ENCODE measurements around the gene BTNL8. TPM values are rescaled to one million over a fixed set of nuclear protein-coding genes. Genes with fewer than 3 reads are reported as not detected.

Gene BTNL8
- polyA plus RNA-seq, 2 of the 4 experiments (the other 2 are of a cell fraction) = not detected

DNA sequence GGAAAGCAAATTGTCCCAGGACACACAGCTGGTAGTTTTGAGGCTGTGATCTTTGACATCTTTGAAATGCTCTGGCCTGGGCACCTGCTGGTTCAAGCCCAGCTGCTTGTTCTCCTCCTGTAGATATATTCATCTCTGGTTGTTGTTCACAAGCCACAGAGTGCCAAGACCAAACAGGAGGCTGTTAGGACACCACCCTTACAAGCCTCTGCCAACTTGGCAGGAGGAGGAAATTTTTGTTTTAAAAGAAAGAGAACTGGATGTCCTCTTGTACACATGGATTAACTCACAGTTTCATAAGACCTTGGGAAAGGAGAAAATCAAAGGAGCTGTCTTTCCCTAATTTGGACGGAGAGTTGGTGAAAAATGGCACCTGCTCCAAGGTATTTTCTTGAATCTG lies 29.4 kb upstream of the BTNL8 start:
- FAIRE-seq (no peak), DNase-seq (ENCODE audit: low read depth in 1 of 2, low spot score in 1 of 2) (no peak), ATAC-seq (no peak)
- peaks cover 33% of the 10 kb centered on the region for H3K4me1 ChIP-seq
- no peak overlapping the region for H3K4me3 ChIP-seq
- no peaks in the 10 kb centered on the region for H3K9me3 ChIP-seq
- POLR2A ChIA-PET = interaction anchor here (1.0 kb wide), 1 partner anchor 59 kb away, joined by 4 read pairs; no protein-coding TSS in a partner anchor
- TF ChIP-seq POLR2AphosphoS2 (conservative IDR thresholded peaks at IDR 0.05; ENCODE audit: low read length) (no peak), PHF8 (IDR thresholded peaks at IDR 0.05; ENCODE audit: borderline replicate concordance, low read depth) (no peak), CEBPB (IDR thresholded peaks at IDR 0.05) (no peak), POLR2A (IDR thresholded peaks at IDR 0.05; ENCODE audit: low read length) (no peak), ZFP36 (IDR thresholded peaks at IDR 0.05; ENCODE audit: borderline replicate concordance, partially characterized antibody) (no peak), CHD4 (IDR thresholded peaks at IDR 0.05; ENCODE audit: borderline replicate concordance) (no peak), BHLHE40 (IDR thresholded peaks at IDR 0.05; ENCODE audit: low read depth, low read length) (no peak), JUNB (IDR thresholded peaks at IDR 0.05) (no peak), RAD21 (conservative IDR thresholded peaks at IDR 0.05 in 1 of 2, IDR thresholded peaks at IDR 0.05 in 1 of 2) (no peak), TP53 (CRISPR knock-in tag; IDR thresholded peaks at IDR 0.05) (no peak), SMC3 (IDR thresholded peaks at IDR 0.05) (no peak), CTCF (IDR thresholded peaks at IDR 0.05) (no peak), NFE2L2 (conservative IDR thresholded peaks at IDR 0.05; ENCODE audit: low read length) (no peak), FOSL2 (IDR thresholded peaks at IDR 0.05) (no peak), FOSL2 (CRISPR knock-in tag; IDR thresholded peaks at IDR 0.05) (no peak), KDM1A (IDR thresholded peaks at IDR 0.05; ENCODE audit: low read depth) (no peak)
- TF ChIP-seq, protein P1, sequence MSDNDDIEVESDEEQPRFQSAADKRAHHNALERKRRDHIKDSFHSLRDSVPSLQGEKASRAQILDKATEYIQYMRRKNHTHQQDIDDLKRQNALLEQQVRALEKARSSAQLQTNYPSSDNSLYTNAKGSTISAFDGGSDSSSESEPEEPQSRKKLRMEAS (IDR thresholded peaks at IDR 0.05) = no peak
- TF ChIP-seq, protein P2, sequence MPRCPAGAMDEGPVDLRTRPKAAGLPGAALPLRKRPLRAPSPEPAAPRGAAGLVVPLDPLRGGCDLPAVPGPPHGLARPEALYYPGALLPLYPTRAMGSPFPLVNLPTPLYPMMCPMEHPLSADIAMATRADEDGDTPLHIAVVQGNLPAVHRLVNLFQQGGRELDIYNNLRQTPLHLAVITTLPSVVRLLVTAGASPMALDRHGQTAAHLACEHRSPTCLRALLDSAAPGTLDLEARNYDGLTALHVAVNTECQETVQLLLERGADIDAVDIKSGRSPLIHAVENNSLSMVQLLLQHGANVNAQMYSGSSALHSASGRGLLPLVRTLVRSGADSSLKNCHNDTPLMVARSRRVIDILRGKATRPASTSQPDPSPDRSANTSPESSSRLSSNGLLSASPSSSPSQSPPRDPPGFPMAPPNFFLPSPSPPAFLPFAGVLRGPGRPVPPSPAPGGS (IDR thresholded peaks at IDR 0.05) = no peak
- no peak overlapping the region for H3K4me2 ChIP-seq
- WGBS (ENCODE audit: missing lambda C conversion rate) = 92% methylated on average over 1 of the region's 1 CpG
- H3K27ac ChIP-seq = no peak overlapping the region
- CTCF ChIA-PET = interaction anchor here (0.6 to 4.3 kb wide), 35 partner anchors 7 to 315 kb away, joined by 3 to 24 read pairs (median 5); partner anchors contain the start of gene ZFP62

- Histone ChIP-seq H3K9me3 (no peaks in the 10 kb centered on the region), H3K27ac (no peak overlapping the region), H3K4me1 (peaks cover 29% of the 10 kb centered on the region), H3K4me2 (no peak overlapping the region), H3K4me3 (no peak overlapping the region)
- 61% methylated on average over 14 of the region's 16 CpGs for WGBS (ENCODE audit: missing lambda C conversion rate)
- ATAC-seq = no peak
- DNase-seq (ENCODE audit: low read depth in 1 of 2, low spot score in 1 of 2) = no peak
- TF ChIP-seq ELK1 (IDR thresholded peaks at IDR 0.05; ENCODE audit: low read depth, low read length) (no peak), MAZ (IDR thresholded peaks at IDR 0.05; ENCODE audit: borderline replicate concordance, low read depth, low read length) (no peak), CHD2 (IDR thresholded peaks at IDR 0.05; ENCODE audit: low read length, partially characterized antibody) (no peak), NFE2L2 (conservative IDR thresholded peaks at IDR 0.05; ENCODE audit: low read length) (no peak), MYC (IDR thresholded peaks at IDR 0.05; ENCODE audit: borderline replicate concordance, low read length) (no peak), ZFP36 (IDR thresholded peaks at IDR 0.05; ENCODE audit: borderline replicate concordance, partially characterized antibody) (no peak), MAFK (IDR thresholded peaks at IDR 0.05; ENCODE audit: partially characterized antibody) (no peak), ESRRA (IDR thresholded peaks at IDR 0.05; ENCODE audit: borderline replicate concordance, low read length) (no peak), KDM5A (IDR thresholded peaks at IDR 0.05) (no peak), PHF8 (IDR thresholded peaks at IDR 0.05; ENCODE audit: borderline replicate concordance, low read depth) (no peak), CTCF (IDR thresholded peaks at IDR 0.05) (no peak), POLR2A (IDR thresholded peaks at IDR 0.05; ENCODE audit: low read length) (no peak)
- TF ChIP-seq, protein P3, sequence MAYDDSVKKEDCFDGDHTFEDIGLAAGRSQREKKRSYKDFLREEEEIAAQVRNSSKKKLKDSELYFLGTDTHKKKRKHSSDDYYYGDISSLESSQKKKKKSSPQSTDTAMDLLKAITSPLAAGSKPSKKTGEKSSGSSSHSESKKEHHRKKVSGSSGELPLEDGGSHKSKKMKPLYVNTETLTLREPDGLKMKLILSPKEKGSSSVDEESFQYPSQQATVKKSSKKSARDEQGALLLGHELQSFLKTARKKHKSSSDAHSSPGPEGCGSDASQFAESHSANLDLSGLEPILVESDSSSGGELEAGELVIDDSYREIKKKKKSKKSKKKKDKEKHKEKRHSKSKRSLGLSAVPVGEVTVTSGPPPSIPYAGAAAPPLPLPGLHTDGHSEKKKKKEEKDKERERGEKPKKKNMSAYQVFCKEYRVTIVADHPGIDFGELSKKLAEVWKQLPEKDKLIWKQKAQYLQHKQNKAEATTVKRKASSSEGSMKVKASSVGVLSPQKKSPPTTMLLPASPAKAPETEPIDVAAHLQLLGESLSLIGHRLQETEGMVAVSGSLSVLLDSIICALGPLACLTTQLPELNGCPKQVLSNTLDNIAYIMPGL (CRISPR knock-in tag; IDR thresholded peaks at IDR 0.05; ENCODE audit: borderline replicate concordance) = no peak
- no peak for FAIRE-seq
- POLR2A ChIA-PET = no interaction called here
- CTCF ChIA-PET = interaction anchor here (0.6 to 4.3 kb wide), 12 partner anchors 9 to 314 kb away, joined by 3 to 24 read pairs (median 6); partner anchors contain the start of gene ZFP62
Measured at GRCh38 chr5:180870276-180871068, 28.5 kb upstream of the BTNL8 start.
